Liver (tissue), 3 donors: Measurements from ENCODE around the gene ATP2B1.

ENCODE experiments used
- SP1 ChIP-seq: IDR thresholded peaks from 2 replicates; pipeline ENCODE4 v1.6.1; 2018; ENCODE audit warnings: antibody characterized with exemption, mild to moderate bottlenecking
- TF ChIP-seq, protein P1 (sequence below): fragments of 150-350 bp; IDR thresholded peaks from 2 replicates; pipeline ENCODE4 v1.5.1; 2017; ENCODE audit warnings: improper control_type of control experiment, low read depth, low read length; ENCODE audit not compliant: missing input control
- donor health status: healthy.
- donor health status: healthy.

DNA sequence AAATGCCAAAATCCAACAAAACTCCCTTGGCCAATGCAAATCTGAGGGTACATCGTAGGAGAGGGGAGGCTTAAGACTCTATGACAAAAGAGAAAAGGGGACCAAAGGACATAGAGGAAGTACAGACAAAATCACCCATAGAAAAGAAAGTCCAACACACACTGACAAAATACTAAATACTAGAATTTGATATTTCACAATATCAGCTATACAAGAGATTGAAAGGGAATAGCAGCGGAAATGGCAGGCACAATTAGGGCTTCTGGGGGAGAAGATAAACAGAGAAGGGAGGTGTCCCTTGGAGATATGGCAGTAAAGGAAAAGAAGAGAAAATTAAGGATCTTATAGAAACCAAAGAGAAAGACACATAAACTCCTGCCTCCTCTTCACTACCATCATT lies 29.0 kb downstream of the ATP2B1 start:
- no peak for TF ChIP-seq SP1
- TF ChIP-seq, protein P1, sequence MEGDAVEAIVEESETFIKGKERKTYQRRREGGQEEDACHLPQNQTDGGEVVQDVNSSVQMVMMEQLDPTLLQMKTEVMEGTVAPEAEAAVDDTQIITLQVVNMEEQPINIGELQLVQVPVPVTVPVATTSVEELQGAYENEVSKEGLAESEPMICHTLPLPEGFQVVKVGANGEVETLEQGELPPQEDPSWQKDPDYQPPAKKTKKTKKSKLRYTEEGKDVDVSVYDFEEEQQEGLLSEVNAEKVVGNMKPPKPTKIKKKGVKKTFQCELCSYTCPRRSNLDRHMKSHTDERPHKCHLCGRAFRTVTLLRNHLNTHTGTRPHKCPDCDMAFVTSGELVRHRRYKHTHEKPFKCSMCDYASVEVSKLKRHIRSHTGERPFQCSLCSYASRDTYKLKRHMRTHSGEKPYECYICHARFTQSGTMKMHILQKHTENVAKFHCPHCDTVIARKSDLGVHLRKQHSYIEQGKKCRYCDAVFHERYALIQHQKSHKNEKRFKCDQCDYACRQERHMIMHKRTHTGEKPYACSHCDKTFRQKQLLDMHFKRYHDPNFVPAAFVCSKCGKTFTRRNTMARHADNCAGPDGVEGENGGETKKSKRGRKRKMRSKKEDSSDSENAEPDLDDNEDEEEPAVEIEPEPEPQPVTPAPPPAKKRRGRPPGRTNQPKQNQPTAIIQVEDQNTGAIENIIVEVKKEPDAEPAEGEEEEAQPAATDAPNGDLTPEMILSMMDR: no peak
